KBM-7 (cell line): Measurements from ENCODE around the gene MYO7A.

ENCODE experiments used
- DNase-seq: peaks from one replicate; pipeline ENCODE4 v3.0.0-alpha.2; 2015
- in situ Hi-C: fragments of 300-500 bp; cut with MboI; formaldehyde crosslinking; loops from 2 replicates; pipeline ENCODE4 v1.14.3; 2020; ENCODE audit warnings: low sequenced_read_pairs, low pct_unique_long_range_greater_than_20kb, mixed read lengths

The MYO7A gene

DNA sequence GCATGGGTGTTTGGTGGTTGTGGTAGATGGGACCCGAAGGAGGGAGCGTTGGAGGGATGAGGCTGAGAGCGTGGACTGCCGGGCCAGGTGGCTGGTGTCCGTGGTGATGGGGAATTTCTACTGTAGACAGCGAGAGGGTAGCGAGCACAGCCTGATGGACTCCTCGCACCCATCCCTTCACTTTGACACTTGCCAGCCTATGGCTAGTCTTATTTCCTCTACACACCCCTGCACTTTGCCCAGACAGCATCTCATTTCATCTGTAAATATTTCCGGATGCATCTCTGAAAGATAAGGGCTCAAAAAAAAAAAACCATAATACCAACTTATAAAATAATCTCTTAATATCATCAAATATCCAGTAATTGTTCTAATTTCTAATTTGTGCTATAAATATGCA lies 19.6 kb upstream of the MYO7A start:
- in situ Hi-C loops, result no loop called here
- DNase-seq, result no peak

- DNase-seq, result no peak
- in situ Hi-C loops, result no loop called here
These were observed 18.6 kb upstream of the MYO7A start for GRCh38 chr11:77109236-77110019.

DNA sequence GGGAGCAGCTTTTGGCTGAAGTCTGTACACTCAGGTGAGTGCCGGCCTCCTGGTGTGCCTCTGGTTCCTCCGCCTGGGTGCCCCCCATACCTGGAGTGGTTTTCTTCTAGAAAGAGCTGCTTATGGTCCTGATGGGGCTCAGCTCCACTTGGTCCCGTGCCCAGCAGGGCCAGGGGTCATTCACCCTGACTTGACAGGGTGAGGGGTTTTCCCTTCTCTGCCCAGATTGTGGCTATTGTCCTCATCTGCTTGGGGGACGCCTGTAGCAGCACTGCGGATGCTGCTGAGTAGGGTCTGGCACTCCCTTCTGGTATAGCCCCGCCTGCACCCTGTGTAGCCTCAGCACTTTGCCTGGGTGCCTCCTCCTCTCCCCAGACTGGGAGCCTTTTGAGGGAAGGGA lies 17.2 kb upstream of the MYO7A start:
- no peak for DNase-seq
- in situ Hi-C loops, result no loop called here

GRCh38 chr11:77111277-77111676 lies 16.8 kb upstream of the MYO7A start:
- DNase-seq, result no peak
- in situ Hi-C loops, result no loop called here

DNA sequence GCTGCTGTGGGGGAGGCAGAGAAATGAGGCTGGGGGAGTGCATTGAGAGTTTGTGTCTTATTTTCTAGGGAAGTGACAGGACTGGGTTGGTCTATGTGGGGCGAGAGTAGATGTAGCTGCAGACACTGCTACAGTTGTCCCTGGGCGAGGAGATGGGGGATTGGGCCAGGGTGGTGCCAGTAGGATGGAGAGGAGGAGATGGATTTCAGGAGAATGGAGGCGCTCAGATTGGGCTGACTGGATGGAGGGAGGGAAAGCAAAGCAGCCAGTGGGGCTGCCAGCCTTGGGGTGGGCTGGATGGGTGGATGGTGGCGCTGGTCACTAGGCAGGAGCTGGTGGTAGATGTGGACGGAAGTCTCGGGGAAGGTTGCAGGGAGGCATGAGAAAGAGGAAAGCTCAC lies 16.1 kb upstream of the MYO7A start:
- in situ Hi-C loops, result no loop called here
- DNase-seq, result no peak

GRCh38 chr11:77112641-77113381 lies 15.2 kb upstream of the MYO7A start:
- no peak for DNase-seq
- in situ Hi-C loops, result no loop called here

DNA sequence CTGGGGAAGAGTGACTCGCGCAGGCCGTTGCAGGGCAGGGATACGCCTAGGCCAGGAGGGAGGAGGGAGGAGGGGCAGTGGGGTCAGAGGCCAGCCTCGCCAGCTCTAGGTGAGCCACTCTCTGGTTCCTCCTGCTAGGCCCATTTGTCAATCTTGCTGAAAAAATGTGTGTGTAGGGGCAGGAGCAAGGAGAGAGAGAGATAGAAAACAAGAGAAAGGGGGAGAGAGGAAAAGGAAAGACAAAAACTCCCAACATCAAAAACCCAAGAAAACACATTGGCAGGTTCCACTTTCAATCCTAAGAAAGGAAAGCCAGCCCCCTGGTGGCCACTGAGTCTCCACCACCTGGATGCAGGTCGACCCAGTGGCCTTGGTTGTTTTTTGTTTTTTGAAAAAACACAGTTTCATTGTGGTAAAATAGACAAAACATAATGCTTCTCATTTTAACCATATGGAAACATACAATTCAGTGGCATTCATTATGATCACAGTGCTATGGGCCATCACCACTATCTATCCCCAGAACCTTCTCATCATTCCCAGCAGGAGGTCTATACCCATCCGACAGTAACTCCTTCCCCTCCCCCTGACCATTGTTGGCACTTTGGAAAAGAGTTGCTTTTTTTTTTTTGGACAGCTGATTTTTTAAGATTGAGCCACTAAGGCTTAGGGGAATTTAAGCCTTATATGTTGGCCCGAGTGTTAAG lies 14.5 kb upstream of the MYO7A start:
- DNase-seq, result peak; percentile 47
- in situ Hi-C loops, result no loop called here

DNA sequence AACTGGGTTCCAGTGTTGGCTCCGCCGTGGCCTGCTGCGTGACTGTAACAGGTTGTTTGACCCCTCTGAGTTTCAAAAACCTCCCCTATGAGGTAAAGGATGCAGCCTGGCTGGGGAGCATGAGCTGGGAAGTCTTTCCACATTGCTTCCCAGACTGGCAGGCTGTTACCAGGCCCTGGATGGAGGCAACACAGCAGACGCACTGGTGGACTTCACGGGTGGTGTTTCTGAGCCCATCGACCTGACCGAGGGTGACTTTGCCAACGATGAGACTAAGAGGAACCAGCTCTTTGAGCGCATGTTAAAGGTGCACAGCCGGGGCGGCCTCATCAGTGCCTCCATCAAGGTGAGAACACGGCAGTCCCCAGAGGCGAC lies 14.0 kb upstream of the MYO7A start:
- no peak for DNase-seq
- in situ Hi-C loops, result no loop called here

DNA sequence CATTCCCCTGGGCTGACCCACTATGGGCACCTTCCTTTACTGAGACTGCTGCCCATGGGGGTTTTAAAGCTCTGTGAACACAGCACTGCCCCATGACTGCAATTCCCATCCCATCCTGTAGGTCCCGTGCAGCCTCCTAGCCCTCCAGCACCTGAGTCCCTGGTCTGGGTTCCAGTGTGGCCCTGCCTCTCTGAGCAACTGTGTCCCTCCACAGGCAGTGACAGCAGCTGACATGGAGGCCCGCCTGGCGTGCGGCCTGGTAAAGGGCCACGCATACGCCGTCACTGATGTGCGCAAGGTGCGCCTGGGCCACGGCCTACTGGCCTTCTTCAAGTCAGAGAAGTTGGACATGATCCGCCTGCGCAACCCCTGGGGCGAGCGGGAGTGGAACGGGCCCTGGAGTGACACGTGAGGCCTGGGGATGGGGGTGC lies 12.8 kb upstream of the MYO7A start:
- no peak for DNase-seq
- in situ Hi-C loops, result no loop called here

- in situ Hi-C loops, result no loop called here
- DNase-seq, result no peak
These were observed 12.1 kb upstream of the MYO7A start for GRCh38 chr11:77115956-77116355.

GRCh38 chr11:77117492-77117891 lies 10.6 kb upstream of the MYO7A start:
- in situ Hi-C loops, result no loop called here
- no peak for DNase-seq

- in situ Hi-C loops, result no loop called here
- no peak for DNase-seq
These were observed 10.0 kb upstream of the MYO7A start for GRCh38 chr11:77118086-77118485.

DNA sequence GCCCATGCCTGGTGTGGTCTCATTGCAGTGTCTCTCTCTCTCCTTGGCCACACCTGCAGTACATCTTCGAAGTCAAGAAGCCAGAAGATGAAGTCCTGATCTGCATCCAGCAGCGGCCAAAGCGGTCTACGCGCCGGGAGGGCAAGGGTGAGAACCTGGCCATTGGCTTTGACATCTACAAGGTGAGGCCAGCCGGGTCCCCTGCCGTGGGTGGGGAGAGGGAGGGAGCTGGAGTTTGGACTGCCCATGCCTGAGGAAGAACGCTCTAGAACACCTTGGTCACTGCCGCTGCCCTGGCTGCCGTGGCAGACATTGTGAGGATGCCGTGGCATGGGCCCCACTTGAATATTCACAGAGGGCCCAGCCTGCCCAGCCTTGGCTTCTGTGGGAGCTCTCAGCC lies 9.1 kb upstream of the MYO7A start:
- no peak for DNase-seq
- in situ Hi-C loops, result no loop called here

DNA sequence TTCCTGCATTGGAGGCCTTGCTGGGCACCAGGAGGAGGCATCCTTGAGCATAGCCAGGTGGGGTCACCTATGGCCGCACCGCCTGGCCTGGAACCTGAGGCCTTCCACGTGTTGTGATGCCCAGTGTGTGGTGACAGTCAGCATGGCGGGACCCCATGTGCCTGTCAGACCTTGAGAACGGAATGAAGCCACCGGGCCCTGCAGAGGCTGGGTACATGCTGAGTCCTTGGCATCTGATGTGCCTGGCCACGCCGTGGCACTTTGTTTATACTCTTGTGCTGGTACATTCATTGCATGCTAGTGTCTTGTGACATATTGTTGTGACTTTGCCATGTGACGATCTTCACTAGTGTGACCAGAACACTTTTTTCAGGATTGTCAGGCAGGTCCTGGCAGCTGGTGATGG lies 8.5 kb upstream of the MYO7A start:
- DNase-seq, result no peak
- in situ Hi-C loops, result no loop called here

GRCh38 chr11:77120571-77120970 lies 7.5 kb upstream of the MYO7A start:
- DNase-seq, result no peak
- in situ Hi-C loops, result loop anchor here (10.0 kb wide), 1 partner anchor 64 kb away; no protein-coding TSS in a partner anchor

DNA sequence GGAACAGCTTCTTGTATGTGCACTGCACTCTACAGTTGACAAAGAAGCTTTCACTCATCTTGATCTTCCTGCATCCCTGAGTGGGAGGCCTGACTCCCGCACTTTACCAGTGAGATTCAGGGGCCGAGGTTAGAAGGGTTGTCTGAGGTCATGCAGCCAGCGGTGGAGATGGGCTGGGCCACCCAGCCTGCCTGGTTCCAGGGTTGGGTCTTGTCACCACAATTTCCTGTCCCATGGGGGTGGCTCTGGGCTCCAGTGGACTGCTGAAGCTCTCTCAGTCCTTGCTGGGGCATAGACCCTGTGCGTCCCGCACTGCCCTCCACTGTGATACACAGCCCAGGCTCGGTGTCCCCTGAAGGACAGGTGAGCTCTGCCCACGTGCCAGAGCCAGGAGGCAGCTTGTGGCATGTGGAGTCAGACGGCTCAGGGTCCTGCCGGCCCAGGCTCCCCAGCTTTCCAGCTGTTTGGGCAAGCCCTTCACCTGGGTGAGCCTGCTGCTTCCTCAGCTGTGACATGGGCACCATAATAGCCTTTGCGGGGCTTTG lies 6.9 kb upstream of the MYO7A start:
- in situ Hi-C loops, result loop anchor here (10.0 kb wide), 1 partner anchor 64 kb away; no protein-coding TSS in a partner anchor
- no peak for DNase-seq

DNA sequence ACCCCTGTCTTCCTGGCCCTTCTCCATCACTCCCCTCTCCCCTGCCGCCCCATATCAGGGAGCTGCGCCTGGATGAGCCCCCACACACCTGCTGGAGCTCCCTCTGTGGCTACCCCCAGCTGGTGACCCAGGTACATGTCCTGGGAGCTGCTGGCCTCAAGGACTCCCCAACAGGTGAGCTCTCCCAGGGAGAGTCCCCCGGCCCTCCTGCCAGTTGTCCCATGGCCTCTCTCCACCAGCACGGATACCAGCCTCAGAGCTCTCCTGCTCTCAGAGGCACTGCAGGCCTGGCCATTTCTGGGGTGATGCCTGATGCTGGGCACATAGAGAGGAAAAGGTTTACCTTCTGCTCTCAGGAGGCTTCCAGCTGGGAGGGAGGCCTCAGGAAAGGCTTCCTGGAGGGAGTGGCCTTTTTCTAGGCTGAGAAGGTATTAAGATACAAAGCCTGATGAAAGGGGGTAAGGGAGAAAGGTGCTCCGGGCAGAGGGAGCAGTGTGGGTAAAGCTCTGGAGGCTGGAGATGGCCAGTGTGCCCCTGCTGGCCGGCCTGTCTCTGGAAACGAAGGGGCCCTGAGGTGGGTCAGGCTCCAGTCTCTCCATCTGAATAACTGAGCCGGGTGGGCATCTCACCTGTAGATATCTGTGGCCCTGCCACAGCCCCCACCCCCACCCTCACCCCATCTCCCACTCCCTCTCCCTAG lies 6.0 kb upstream of the MYO7A start:
- in situ Hi-C loops, result loop anchor here (10.0 kb wide), 1 partner anchor 63 kb away; no protein-coding TSS in a partner anchor
- DNase-seq, result no peak

- no peak for DNase-seq
- in situ Hi-C loops, result loop anchor here (10.0 kb wide), 1 partner anchor 62 kb away; no protein-coding TSS in a partner anchor
These were observed 5.4 kb upstream of the MYO7A start for GRCh38 chr11:77122576-77123212.

- in situ Hi-C loops, result loop anchor here (10.0 kb wide), 1 partner anchor 61 kb away; no protein-coding TSS in a partner anchor
- DNase-seq, result no peak
These were observed 4.5 kb upstream of the MYO7A start for GRCh38 chr11:77123591-77123990.
